EH (cell line): ENCODE results near the gene OR1A2.
"Not testable (repeated sequence)": the region's sequence is repeated elsewhere in the genome, so short reads cannot be mapped to it uniquely, and the experiment has no call there.

Experiments
- DNase-seq: peaks from one replicate; pipeline ENCODE4 v3.0.0-alpha.2; 2015; ENCODE audit warnings: low read depth

Gene OR1A2

DNA sequence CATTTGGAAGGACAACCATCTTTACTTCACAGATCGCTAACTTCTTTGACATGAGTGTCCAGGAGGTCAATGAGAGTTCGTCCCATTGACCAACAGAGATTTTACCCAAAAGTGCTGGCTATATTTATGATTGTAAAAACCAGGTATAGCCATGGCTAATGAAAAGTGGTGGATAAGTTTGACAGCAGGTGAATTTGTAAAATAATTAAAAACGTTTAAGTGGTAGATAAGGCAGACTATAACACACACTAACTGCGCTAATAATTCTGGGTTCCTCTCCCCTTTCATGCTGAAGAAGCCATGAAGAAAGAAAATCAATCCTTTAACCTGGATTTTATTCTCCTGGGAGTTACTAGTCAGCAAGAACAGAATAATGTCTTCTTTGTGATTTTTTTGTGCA, at the start of gene OR1A2:
TSS of gene OR1A2 (plus strand) at position 301 of the 400 bp plus-strand sequence. CDS start at position 301, 0 bp downstream.
- no peak for DNase-seq

DNA sequence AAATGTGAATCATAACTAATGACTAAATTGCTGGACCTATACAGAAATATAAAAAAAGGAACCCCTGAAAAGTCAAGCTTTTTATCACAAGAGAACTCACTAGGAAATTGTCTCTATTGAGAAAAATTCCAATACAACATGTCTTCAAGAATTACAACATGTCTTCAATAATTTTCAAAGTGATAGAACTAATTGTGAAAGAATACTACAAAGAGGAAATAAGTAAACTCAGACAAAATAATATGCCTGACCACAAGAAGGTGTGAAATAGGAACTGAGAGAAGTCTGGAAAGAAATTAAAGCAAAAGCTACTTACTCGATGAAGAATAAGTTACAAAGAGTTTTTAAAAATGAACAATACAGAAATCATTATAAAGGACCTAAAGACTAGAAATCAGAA, 40.1 kb upstream of the OR1A2 start:
- no peak for DNase-seq

DNA sequence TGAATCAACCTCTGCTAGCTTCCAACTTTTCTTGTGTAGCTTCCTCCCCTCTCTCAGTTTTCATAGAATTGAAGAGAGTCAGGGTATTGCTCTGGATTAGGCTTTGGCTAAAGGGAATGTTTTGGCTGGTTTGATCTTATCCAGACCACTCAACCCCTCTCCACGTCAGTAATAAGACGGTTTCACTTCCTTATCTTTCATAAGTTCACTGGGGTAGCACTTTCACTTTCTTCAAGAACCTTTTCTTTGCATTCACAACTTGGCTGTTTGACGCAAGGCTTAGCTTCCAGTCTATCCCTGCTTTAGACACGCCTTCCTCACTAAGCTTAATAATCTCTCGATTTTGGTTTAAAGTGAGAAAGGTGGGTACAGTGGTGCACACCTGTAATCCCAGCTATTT, 29.7 kb upstream of the OR1A2 start:
- DNase-seq, result no peak

GRCh38 chr17:3189961-3190360, 7.4 kb upstream of the OR1A2 start:
- no peak for DNase-seq

- DNase-seq, result no peak
Measured at GRCh38 chr17:3207367-3207766, 10.0 kb downstream of the OR1A2 start, which contains the start of gene OR1A1. Gene OR1A1 (plus strand): TSS chr17:3207667. CDS start chr17:3215621, 7,954 bp downstream.

- DNase-seq, result no peak
Measured at GRCh38 chr17:3208484-3208883, 11.2 kb downstream of the OR1A2 start.

DNA sequence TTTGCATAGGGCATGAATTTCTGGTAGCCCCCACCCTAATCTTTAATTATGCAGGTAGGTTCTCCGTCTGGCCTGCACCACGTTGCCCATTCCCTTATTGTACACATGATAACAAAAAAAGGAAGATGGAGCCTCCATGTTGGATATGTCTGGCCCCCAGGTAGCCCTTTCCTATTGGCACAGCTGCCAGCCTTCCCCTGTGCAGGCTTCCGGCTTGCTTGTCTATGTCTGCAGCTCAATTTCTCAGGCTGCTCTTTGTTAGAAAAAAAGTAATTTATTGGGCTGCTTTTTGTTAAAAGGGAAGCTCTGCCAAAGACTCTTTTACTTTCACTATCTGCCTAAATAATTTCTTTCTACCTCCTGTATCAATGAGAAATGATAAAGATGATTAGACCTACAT, 15.7 kb downstream of the OR1A2 start:
- no peak for DNase-seq

DNA sequence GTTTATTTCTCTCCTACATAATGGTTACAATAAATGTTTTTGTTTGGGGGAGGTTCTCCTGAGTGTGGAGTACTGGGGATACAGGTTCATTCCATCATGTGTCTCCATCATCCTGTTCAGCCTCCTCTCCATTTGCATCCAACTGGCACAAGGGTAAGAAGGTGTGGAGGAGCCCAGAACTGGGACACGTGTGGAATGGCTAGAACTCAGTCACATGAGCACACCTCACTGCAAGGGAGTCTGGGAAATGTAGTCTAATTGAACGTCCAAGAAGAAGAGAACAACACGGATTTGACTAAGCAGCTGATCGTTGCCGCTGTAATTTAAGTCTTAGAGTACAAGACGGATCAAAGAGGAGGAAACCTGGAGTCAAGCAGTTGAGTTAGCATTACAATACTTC, 16.3 kb downstream of the OR1A2 start:
- no peak for DNase-seq

DNA sequence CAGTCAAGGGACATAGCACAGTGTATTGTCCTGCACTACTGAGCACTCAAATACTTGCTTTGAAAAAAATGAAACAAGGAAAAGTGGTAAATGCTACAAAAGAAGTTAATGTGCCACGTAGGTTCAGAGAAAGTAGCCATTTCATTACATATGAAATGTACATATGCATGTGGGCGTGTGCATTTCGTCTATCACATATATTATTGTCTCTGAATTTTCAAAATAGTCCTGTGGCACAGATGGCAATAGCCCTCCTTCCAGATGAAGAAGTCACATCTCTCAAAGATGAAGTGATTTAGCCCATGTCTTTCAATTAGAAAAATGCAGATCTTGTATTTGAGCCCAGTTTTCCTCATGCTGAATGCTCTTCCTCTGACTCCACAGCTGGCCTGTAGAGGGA, 22.7 kb downstream of the OR1A2 start:
- DNase-seq, result not testable (repeated sequence)

DNA sequence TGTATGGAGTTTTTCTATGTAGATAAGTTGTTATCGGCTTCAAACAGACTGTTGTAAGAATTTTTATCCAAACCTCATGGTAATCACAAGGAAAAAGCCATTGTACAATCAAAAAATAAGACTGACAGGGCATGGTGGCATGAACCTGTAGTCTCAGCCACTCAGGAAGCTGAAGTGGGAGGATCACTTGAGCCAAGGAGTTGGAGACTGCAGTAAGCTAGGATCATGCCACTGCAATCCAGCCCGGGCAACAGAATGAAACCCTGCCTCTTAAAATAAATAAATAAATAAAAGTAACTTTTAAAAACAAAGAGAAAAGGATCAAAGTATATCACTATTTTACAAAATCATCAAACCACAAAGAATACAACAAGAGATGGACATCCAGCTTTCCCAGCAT, 24.5 kb downstream of the OR1A2 start:
- no peak for DNase-seq

GRCh38 chr17:3222505-3222904, 25.2 kb downstream of the OR1A2 start:
- DNase-seq, result no peak

- not testable (repeated sequence) for DNase-seq
Measured at GRCh38 chr17:3224721-3225352, 27.5 kb downstream of the OR1A2 start.

- not testable (repeated sequence) for DNase-seq
Measured at GRCh38 chr17:3232300-3232699, 35.0 kb downstream of the OR1A2 start.

DNA sequence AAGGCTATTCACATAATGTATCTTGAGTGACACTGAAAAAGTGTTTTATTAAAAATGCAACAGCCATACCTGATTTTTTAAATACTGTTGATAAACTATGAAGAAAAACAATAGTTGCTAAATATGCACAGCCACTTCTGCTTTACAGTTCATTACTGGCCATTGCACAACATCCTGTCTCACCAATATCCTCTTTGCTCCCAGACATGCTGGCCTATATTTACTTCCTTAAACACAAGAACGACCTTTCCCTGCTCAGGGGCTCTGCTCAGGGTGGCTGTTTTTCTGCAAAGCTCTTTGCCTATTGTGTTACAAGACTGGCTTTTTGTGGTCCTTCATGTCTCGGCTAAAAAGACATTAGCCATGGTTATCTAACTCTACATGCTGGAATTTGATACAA, 41.4 kb downstream of the OR1A2 start:
- not testable (repeated sequence) for DNase-seq

DNA sequence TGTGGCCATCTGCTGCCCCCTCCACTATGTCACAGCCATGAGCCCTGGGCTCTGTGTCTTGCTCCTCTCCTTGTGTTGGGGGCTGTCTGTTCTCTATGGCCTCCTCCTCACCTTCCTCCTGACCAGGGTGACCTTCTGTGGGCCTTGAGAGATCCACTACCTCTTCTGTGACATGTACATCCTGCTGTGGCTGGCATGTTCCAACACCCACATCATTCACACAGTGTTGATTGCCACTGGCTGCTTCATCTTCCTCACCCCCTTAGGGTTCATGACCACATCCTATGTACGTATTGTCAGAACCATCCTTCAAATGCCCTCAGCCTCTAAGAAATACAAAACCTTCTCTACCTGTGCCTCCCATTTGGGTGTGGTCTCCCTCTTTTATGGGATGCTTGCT, 43.7 kb downstream of the OR1A2 start:
- DNase-seq, result not testable (repeated sequence)

GRCh38 chr17:3244841-3245240, 47.5 kb downstream of the OR1A2 start:
- not testable (repeated sequence) for DNase-seq
